DOHH2 (cell line): Measurements from ENCODE around the gene PLCG2.

Source experiments
- H3F3A ChIP-seq: fragments of 200-600 bp; sonication (generic), shearing (Covaris generic); 2 replicates; pipeline ENCODE4 v1.6.0; 2016; ENCODE audit warnings: antibody characterized with exemption, mild to moderate bottlenecking; ENCODE audit not compliant: control insufficient read depth, insufficient read depth
- H3K27ac ChIP-seq: fragments of 200-600 bp; sonication (generic); 2 replicates; pipeline ENCODE4 v1.5.1; 2014; ENCODE audit warnings: low read depth, mild to moderate bottlenecking, low read length, moderate library complexity
- H3K27me3 ChIP-seq: fragments of 200-600 bp; sonication (generic); 2 replicates; pipeline ENCODE4 v1.6.1; 2014; ENCODE audit warnings: mild to moderate bottlenecking, low read length, mixed read lengths; ENCODE audit not compliant: control insufficient read depth
- H3K36me3 ChIP-seq: fragments of 200-600 bp; sonication (generic); 2 replicates; pipeline ENCODE4 v1.6.1; 2014; ENCODE audit warnings: mild to moderate bottlenecking, low read length, moderate library complexity, mixed read lengths; ENCODE audit not compliant: control insufficient read depth
- H3K4me1 ChIP-seq: fragments of 200-600 bp; sonication (generic); 2 replicates; pipeline ENCODE4 v1.6.1; 2014; ENCODE audit warnings: mild to moderate bottlenecking, low read length, mixed read lengths; ENCODE audit not compliant: control insufficient read depth
- H3K4me2 ChIP-seq: fragments of 200-600 bp; sonication (generic); 2 replicates; pipeline ENCODE4 v1.6.0; 2014; ENCODE audit warnings: mild to moderate bottlenecking, low read length, moderate library complexity
- H3K4me3 ChIP-seq: fragments of 200-600 bp; sonication (generic); 2 replicates; pipeline ENCODE4 v1.5.1; 2014; ENCODE audit warnings: mild to moderate bottlenecking, low read length, mixed read lengths
- H3K79me2 ChIP-seq: fragments of 200-600 bp; sonication (generic); 2 replicates; pipeline ENCODE4 v1.6.1; 2014; ENCODE audit warnings: mild to moderate bottlenecking, low read length, mixed read lengths; ENCODE audit not compliant: control insufficient read depth
- H3K9me2 ChIP-seq: fragments of 200-600 bp; sonication (generic); replicated peaks from 2 replicates; pipeline ENCODE4 v1.6.1; 2014; ENCODE audit warnings: mild to moderate bottlenecking, low read length, mixed read lengths; ENCODE audit not compliant: control insufficient read depth
- H3K9me3 ChIP-seq: fragments of 200-600 bp; sonication (generic); 2 replicates; pipeline ENCODE4 v1.6.1; 2014; ENCODE audit warnings: antibody characterized with exemption, low read length, mixed read lengths; ENCODE audit not compliant: control insufficient read depth, insufficient read depth
- H4K20me1 ChIP-seq: fragments of 200-600 bp; sonication (generic); 2 replicates; pipeline ENCODE4 v1.6.0; 2014; ENCODE audit warnings: low read depth, mild to moderate bottlenecking, antibody characterized with exemption, low read length, moderate library complexity; ENCODE audit not compliant: control insufficient read depth, insufficient read depth
- EZH2phosphoT487 ChIP-seq: fragments of 200-600 bp; sonication (generic); IDR thresholded peaks from 2 replicates; pipeline ENCODE4 v1.6.1; 2017; ENCODE audit warnings: borderline replicate concordance, mild to moderate bottlenecking, antibody characterized with exemption, low read length, moderate library complexity, mixed read lengths
- TF ChIP-seq, protein P1 (sequence below): fragments of 200-600 bp; sonication (generic); IDR thresholded peaks from one replicate; pipeline ENCODE4 v1.5.1; 2014; ENCODE audit warnings: antibody characterized with exemption, mild to moderate bottlenecking, low read depth, low read length; ENCODE audit not compliant: poor library complexity, severe bottlenecking

The PLCG2 gene

DNA sequence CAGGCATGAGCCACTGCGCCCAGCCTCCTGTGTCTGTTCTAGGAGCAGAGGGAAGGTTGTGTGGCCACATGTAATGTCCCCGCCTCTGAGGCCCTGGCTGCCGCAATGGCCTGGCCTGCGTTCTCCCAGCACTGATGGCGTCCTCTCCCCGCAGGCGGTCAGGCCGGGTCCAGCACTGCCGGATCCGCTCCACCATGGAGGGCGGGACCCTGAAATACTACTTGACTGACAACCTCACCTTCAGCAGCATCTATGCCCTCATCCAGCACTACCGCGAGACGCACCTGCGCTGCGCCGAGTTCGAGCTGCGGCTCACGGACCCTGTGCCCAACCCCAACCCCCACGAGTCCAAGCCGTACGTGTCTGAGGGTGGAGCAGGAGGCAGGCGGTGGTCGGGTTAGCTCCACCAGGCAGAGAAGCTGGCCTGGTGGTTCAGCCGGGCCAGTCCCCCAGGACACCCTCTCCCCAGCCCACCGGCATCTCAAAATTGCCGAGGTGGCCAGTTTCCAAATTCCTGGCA, 131.3 kb downstream of the PLCG2 start:
- Histone ChIP-seq H3K9me2 (no peaks in the 10 kb centered on the region), H3K4me1 (peaks cover 18% of the 10 kb centered on the region), H3K79me2 (no peaks in the 10 kb centered on the region; the same call in 1 of the 2 replicates), H3K27ac (no peak overlapping the region), H3K4me2 (no peak overlapping the region), H4K20me1 (no peaks in the 10 kb centered on the region), H3K27me3 (no peaks in the 10 kb centered on the region), H3K36me3 (peaks cover 86% of the 10 kb centered on the region), H3K9me3 (no peaks in the 10 kb centered on the region), H3K4me3 (no peak overlapping the region), H3F3A (0 out of 2 replicates have a peak, but pooled peaks cover under 1% of the 10 kb centered on the region)
- TF ChIP-seq, protein P1, sequence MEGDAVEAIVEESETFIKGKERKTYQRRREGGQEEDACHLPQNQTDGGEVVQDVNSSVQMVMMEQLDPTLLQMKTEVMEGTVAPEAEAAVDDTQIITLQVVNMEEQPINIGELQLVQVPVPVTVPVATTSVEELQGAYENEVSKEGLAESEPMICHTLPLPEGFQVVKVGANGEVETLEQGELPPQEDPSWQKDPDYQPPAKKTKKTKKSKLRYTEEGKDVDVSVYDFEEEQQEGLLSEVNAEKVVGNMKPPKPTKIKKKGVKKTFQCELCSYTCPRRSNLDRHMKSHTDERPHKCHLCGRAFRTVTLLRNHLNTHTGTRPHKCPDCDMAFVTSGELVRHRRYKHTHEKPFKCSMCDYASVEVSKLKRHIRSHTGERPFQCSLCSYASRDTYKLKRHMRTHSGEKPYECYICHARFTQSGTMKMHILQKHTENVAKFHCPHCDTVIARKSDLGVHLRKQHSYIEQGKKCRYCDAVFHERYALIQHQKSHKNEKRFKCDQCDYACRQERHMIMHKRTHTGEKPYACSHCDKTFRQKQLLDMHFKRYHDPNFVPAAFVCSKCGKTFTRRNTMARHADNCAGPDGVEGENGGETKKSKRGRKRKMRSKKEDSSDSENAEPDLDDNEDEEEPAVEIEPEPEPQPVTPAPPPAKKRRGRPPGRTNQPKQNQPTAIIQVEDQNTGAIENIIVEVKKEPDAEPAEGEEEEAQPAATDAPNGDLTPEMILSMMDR: no peak
- no peak for TF ChIP-seq EZH2phosphoT487

- H3K27me3 ChIP-seq: no peaks in the 10 kb centered on the region
- no peak overlapping the region for H3K27ac ChIP-seq
- H3K4me1 ChIP-seq: peaks cover 32% of the 10 kb centered on the region
- H3F3A ChIP-seq: peaks cover 14% of the 10 kb centered on the region; the same call in 1 of the 2 replicates
- H3K9me3 ChIP-seq: no peaks in the 10 kb centered on the region
- no peaks in the 10 kb centered on the region for H4K20me1 ChIP-seq
- H3K79me2 ChIP-seq: peaks cover 4% of the 10 kb centered on the region; the same call in 1 of the 2 replicates
- no peaks in the 10 kb centered on the region for H3K9me2 ChIP-seq
- TF ChIP-seq EZH2phosphoT487: no peak
- TF ChIP-seq, protein P1: no peak
- H3K36me3 ChIP-seq: peaks cover 88% of the 10 kb centered on the region
- no peak overlapping the region for H3K4me3 ChIP-seq
- no peak overlapping the region for H3K4me2 ChIP-seq
Measured at GRCh38 chr16:81912395-81912794, 133.3 kb downstream of the PLCG2 start.

DNA sequence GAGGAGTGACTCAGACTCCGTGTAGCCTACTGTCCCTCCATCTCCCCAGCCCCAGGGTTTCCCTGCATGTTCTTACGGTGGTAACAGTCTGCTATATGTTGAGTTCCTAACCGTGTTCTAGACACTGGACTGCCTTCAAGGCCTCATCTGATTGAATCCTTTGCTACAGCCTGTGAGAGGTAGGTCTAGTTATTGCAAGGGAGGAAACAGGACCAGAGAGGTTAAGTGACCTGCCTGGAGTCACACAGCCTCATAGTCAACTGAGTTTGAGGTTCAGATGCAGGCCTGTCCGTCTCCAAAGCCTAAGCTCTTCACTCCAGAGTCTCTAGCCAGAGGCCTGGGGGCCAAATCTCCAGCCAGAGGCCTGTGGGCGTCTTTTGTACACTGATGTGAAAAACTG, 134.1 kb downstream of the PLCG2 start:
- Histone ChIP-seq H3K27me3 (no peaks in the 10 kb centered on the region), H4K20me1 (no peaks in the 10 kb centered on the region), H3K9me2 (no peaks in the 10 kb centered on the region), H3K36me3 (peaks cover 84% of the 10 kb centered on the region), H3K4me2 (no peak overlapping the region), H3F3A (peaks cover 17% of the 10 kb centered on the region), H3K4me1 (peaks cover 41% of the 10 kb centered on the region), H3K4me3 (no peak overlapping the region), H3K79me2 (peaks cover 8% of the 10 kb centered on the region), H3K27ac (no peak overlapping the region), H3K9me3 (no peaks in the 10 kb centered on the region)
- TF ChIP-seq, protein P1: no peak
- TF ChIP-seq EZH2phosphoT487: no peak
